Peyer's patch (tissue), 4 donors: Measurements from ENCODE around the gene PIN1.
"Not testable (repeated sequence)": the region's sequence is repeated elsewhere in the genome, so short reads cannot be mapped to it uniquely, and the experiment has no call there.

Source experiments
- POLR2A ChIP-seq, 2 donors: fragments of 450-650 bp; IDR thresholded peaks; one replicate each; pipeline ENCODE4 v1.5.1; 2017; ENCODE audit warnings: antibody characterized with exemption in 2 of 2, mild to moderate bottlenecking in 2 of 2, moderate library complexity in 2 of 2
- TF ChIP-seq, protein P1 (sequence below), 6 experiments: fragments of 450-650 bp in 4 of 6; fragments of 200-600 bp in 2 of 6; sonication (generic) in 1 of 6; IDR thresholded peaks; one replicate each; pipeline ENCODE4 v1.5.1; 2017 to 2019; ENCODE audit warnings: antibody characterized with exemption in 6 of 6, mild to moderate bottlenecking in 3 of 6, moderate library complexity in 1 of 6

DNA sequence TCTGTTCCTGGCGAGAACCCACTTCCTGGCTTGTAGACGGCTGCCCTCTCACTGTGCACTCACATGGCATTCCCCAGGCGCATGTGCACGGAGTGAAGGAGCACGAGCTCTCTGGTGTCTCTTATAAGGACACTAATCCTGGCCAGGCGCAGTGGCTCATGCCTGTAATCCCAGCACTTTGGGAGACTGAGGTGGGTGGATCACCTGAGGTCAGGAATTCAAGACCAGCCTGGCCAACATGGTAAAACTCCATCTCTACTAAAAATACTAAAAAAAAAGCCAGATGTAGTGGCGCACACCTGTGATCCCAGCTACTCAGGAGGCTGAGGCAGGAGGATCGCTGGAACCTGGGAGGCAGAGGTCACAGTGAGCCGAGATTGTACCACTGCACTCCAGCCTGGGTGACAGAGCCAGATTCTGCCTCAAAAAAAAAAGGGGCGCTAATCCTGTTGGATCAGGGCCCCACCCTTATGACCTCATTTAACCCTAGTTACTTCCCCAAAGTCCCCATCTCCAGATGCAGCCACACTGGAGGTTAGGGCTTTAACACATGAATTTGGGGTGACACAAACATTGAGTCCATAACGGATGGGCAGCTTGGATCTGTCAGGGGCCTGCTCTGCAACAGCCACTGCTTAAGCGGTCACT lies 8.6 kb downstream of the PIN1 start:
- not testable (repeated sequence) for TF ChIP-seq POLR2A (IDR thresholded peaks at IDR 0.05)
- TF ChIP-seq, protein P1, sequence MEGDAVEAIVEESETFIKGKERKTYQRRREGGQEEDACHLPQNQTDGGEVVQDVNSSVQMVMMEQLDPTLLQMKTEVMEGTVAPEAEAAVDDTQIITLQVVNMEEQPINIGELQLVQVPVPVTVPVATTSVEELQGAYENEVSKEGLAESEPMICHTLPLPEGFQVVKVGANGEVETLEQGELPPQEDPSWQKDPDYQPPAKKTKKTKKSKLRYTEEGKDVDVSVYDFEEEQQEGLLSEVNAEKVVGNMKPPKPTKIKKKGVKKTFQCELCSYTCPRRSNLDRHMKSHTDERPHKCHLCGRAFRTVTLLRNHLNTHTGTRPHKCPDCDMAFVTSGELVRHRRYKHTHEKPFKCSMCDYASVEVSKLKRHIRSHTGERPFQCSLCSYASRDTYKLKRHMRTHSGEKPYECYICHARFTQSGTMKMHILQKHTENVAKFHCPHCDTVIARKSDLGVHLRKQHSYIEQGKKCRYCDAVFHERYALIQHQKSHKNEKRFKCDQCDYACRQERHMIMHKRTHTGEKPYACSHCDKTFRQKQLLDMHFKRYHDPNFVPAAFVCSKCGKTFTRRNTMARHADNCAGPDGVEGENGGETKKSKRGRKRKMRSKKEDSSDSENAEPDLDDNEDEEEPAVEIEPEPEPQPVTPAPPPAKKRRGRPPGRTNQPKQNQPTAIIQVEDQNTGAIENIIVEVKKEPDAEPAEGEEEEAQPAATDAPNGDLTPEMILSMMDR (IDR thresholded peaks at IDR 0.05): not testable (repeated sequence)
